ENCODE measurements around the gene SLC39A13.
A peak's percentile ranks its signal among the peaks of the same experiment; 100 is the strongest.

SLC39A13 gene

GRCh38 chr11:47417712-47418111 lies 9.3 kb downstream of the SLC39A13 start:
- H3K4me3 ChIP-seq (ENCODE audit: low read length): no peak overlapping the region
- no peak for TF ChIP-seq CTCF (conservative IDR thresholded peaks at IDR 0.05; ENCODE audit: low read length)
- DNase-seq (ENCODE audit: low read depth): no peak

- DNase-seq (ENCODE audit: low read depth): peak; percentile 25
- H3K4me3 ChIP-seq (ENCODE audit: low read length): no peak overlapping the region
- no peak for TF ChIP-seq CTCF (conservative IDR thresholded peaks at IDR 0.05; ENCODE audit: low read length)
Measured at GRCh38 chr11:47418454-47419259, 10.3 kb downstream of the SLC39A13 start.

- peak overlapping the region; percentile 99 for H3K4me3 ChIP-seq (ENCODE audit: low read length)
- DNase-seq (ENCODE audit: low read depth): no peak
- TF ChIP-seq CTCF (conservative IDR thresholded peaks at IDR 0.05; ENCODE audit: low read length): no peak
Measured at GRCh38 chr11:47425611-47426010, 17.2 kb downstream of the SLC39A13 start.

GRCh38 chr11:47426062-47426956 lies 17.9 kb downstream of the SLC39A13 start, which contains the start of gene PSMC3:
Gene PSMC3, minus strand, starts transcription at chr11:47426439. Its CDS starts 160 bp downstream, at chr11:47426279.
- no peak for TF ChIP-seq CTCF (conservative IDR thresholded peaks at IDR 0.05; ENCODE audit: low read length)
- H3K4me3 ChIP-seq (ENCODE audit: low read length): peak within 1 kb of the TSS; percentile 99
- DNase-seq (ENCODE audit: low read depth): peak; percentile 93

GRCh38 chr11:47430524-47430923 lies 22.1 kb downstream of the SLC39A13 start:
- DNase-seq (ENCODE audit: low read depth): no peak
- no peak overlapping the region for H3K4me3 ChIP-seq (ENCODE audit: low read length)
- no peak for TF ChIP-seq CTCF (conservative IDR thresholded peaks at IDR 0.05; ENCODE audit: low read length)

- H3K4me3 ChIP-seq (ENCODE audit: low read length): no peak overlapping the region
- no peak for TF ChIP-seq CTCF (conservative IDR thresholded peaks at IDR 0.05; ENCODE audit: low read length)
- DNase-seq (ENCODE audit: low read depth): no peak
Measured at GRCh38 chr11:47431356-47432083, 23.1 kb downstream of the SLC39A13 start.
